ENCODE measurements around the gene HOTAIR.

Gene HOTAIR

DNA sequence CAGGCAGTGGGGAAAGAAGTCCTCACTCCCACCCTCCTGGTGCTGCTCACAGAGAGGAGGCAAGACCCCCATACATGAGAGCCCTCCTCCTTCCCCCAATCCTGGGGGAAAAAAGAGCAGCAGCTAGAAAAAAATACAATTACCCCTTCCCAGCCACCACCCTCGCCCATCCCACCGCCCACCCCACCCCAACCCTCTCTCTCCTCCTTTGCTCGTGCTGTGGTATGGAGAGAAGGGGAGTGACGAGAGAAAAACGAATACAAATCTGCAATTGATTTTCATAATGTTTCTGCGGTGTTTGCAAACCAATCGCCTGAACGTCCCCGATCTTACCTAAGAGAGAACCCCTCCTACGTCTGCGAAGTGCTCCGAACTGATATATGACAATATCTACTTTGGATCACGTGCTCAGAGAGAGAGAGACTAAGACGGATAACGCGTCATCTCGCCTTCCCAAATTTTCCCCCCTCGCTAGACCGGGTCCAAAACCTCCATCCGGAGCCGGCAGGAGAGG lies 2.0 kb downstream of the HOTAIR start, which contains the start of gene HOXC11:
TSS of gene HOXC11 (plus strand) at position 405 of the 514 bp plus-strand sequence. CDS start 116 bp downstream, outside the sequence.
- H3K18ac ChIP-seq (ENCODE audit: low read depth in 1 of 2, low read length in 2 of 2): peak within 1 kb of the TSS in 1 of 2 experiments; percentile 21
- H3K4me2 ChIP-seq (ENCODE audit: low read length, poor library complexity, severe bottlenecking): peak within 1 kb of the TSS; percentile 52
- H3K27ac ChIP-seq (ENCODE audit: low read length, poor library complexity, severe bottlenecking): no peak within 1 kb of the TSS
- DNase-seq: no peak
- H2BK5ac ChIP-seq (ENCODE audit: low read depth, low read length, poor library complexity, severe bottlenecking): no peak within 1 kb of the TSS
- H2AFZ ChIP-seq (ENCODE audit: low read depth, low read length): no peak within 1 kb of the TSS
- WGBS: 13% methylated on average over 16 of the region's 21 CpGs
- peaks cover 80 to 94% of the 10 kb centered on the region in 2 experiments for H3K27me3 ChIP-seq (ENCODE audit: control insufficient read depth in 1 of 2, insufficient read depth in 1 of 2, low read length in 2 of 2)
- no peaks in the 10 kb centered on the region for H3K79me1 ChIP-seq (replicated peaks; ENCODE audit: low read length, poor library complexity, severe bottlenecking)
- peak within 1 kb of the TSS; percentile 32 to 83 for H3K4me3 ChIP-seq (ENCODE audit: insufficient read depth in 1 of 2, low read depth in 1 of 2, low read length in 2 of 2)
- no peak within 1 kb of the TSS for H4K8ac ChIP-seq (ENCODE audit: low read length)
- H2BK15ac ChIP-seq (ENCODE audit: low read depth, poor library complexity, severe bottlenecking): peak within 1 kb of the TSS; percentile 69
- H3K36me3 ChIP-seq (ENCODE audit: control insufficient read depth in 1 of 2, insufficient read depth in 2 of 2, low read depth in 1 of 2, low read length in 2 of 2): no peaks in the 10 kb centered on the region
- H4K91ac ChIP-seq (ENCODE audit: low read length): no peak within 1 kb of the TSS
- no peak within 1 kb of the TSS for H3K23ac ChIP-seq (ENCODE audit: low read length in 2 of 2)
- no peaks in the 10 kb centered on the region for H3K9me3 ChIP-seq (ENCODE audit: control insufficient read depth, low read length)
- H3K9ac ChIP-seq (ENCODE audit: low read length): peak within 1 kb of the TSS; percentile 84
- H2BK120ac ChIP-seq (ENCODE audit: low read depth, low read length): peak within 1 kb of the TSS; percentile 49
- no peak within 1 kb of the TSS for H2BK12ac ChIP-seq (ENCODE audit: low read length in 2 of 2)
- H3K4ac ChIP-seq (ENCODE audit: low read depth in 1 of 2, low read length in 2 of 2): no peak within 1 kb of the TSS
- H3K14ac ChIP-seq (ENCODE audit: low read length in 2 of 2): no peak within 1 kb of the TSS
- H2AK5ac ChIP-seq (ENCODE audit: low read length, severe bottlenecking): no peak within 1 kb of the TSS
- H3K4me1 ChIP-seq (ENCODE audit: control insufficient read depth, insufficient read depth, low read depth, low read length): peaks cover 21% of the 10 kb centered on the region

DNA sequence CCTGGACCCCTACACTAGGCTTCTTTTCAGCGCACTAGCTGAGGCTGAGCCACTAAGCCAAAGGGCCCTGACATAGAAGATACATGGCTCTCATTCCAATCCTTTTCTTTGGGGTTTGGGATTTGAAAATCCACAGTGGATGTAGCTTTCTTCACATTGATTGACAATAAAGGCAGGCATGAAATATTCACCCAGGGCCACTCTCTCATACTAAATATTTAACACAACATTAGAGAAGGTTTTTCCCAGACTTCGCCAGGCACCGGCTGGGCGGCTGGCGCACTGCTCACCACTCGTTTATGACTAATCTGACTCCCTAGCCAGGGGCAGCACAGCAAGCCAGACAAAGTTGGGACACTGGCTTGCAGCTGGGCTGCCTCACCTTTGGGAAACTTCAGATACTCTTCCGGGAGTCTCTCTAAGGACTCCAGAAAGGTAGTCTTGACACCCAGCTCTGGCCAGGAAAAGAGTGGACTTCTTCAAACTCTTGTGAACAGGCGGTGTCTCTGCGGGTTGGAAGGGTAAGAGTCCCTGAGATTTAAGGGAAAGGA lies 2.5 kb downstream of the HOTAIR start:
- WGBS: 54% methylated on average over 9 of the region's 9 CpGs
- H2BK120ac ChIP-seq (ENCODE audit: low read depth, low read length): no peak overlapping the region
- H3K36me3 ChIP-seq (ENCODE audit: control insufficient read depth in 1 of 2, insufficient read depth in 2 of 2, low read depth in 1 of 2, low read length in 2 of 2): no peaks in the 10 kb centered on the region
- no peaks in the 10 kb centered on the region for H3K79me1 ChIP-seq (replicated peaks; ENCODE audit: low read length, poor library complexity, severe bottlenecking)
- peak overlapping the region; percentile 69 for H2BK15ac ChIP-seq (ENCODE audit: low read depth, poor library complexity, severe bottlenecking)
- peak overlapping the region; percentile 84 for H3K9ac ChIP-seq (ENCODE audit: low read length)
- no peak overlapping the region for H3K18ac ChIP-seq (ENCODE audit: low read depth in 1 of 2, low read length in 2 of 2)
- H4K8ac ChIP-seq (ENCODE audit: low read length): no peak overlapping the region
- no peak overlapping the region for H2BK12ac ChIP-seq (ENCODE audit: low read length in 2 of 2)
- no peak overlapping the region for H2AFZ ChIP-seq (ENCODE audit: low read depth, low read length)
- H3K4me3 ChIP-seq (ENCODE audit: insufficient read depth in 1 of 2, low read depth in 1 of 2, low read length in 2 of 2): peak overlapping the region in 1 of 2 experiments; percentile 83
- H3K4me2 ChIP-seq (ENCODE audit: low read length, poor library complexity, severe bottlenecking): no peak overlapping the region
- no peak overlapping the region for H2BK5ac ChIP-seq (ENCODE audit: low read depth, low read length, poor library complexity, severe bottlenecking)
- no peak overlapping the region for H3K23ac ChIP-seq (ENCODE audit: low read length in 2 of 2)
- H3K27me3 ChIP-seq (ENCODE audit: control insufficient read depth in 1 of 2, insufficient read depth in 1 of 2, low read length in 2 of 2): peaks cover 80 to 94% of the 10 kb centered on the region in 2 experiments
- H2AK5ac ChIP-seq (ENCODE audit: low read length, severe bottlenecking): no peak overlapping the region
- H3K4ac ChIP-seq (ENCODE audit: low read depth in 1 of 2, low read length in 2 of 2): no peak overlapping the region
- H3K9me3 ChIP-seq (ENCODE audit: control insufficient read depth, low read length): no peaks in the 10 kb centered on the region
- H3K27ac ChIP-seq (ENCODE audit: low read length, poor library complexity, severe bottlenecking): no peak overlapping the region
- no peak for DNase-seq
- no peak overlapping the region for H3K14ac ChIP-seq (ENCODE audit: low read length in 2 of 2)
- H4K91ac ChIP-seq (ENCODE audit: low read length): no peak overlapping the region
- H3K4me1 ChIP-seq (ENCODE audit: control insufficient read depth, insufficient read depth, low read depth, low read length): peaks cover 21% of the 10 kb centered on the region

DNA sequence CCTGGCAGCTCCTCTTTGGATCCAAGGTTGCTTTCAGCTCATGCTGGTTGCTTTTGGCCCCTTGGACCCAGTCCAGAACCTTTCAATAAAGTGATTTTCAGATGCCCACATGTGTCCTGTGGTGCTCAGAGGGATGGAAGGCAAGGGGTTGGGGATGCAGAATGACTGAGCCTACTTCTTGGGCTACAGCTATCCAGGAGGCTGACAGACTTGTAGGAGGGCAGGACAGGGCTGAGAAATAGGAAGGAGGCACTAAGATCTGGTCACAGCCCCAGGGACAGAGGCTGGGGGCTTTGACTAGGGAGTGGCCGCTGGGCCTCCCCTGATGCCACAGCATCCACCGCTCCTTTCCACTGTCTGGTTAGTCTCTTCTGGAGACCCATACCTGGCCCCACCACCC lies 3.1 kb downstream of the HOTAIR start:
- Histone ChIP-seq H3K23ac (ENCODE audit: low read length in 2 of 2) (no peak overlapping the region), H3K4me3 (ENCODE audit: insufficient read depth in 1 of 2, low read depth in 1 of 2, low read length in 2 of 2) (no peak overlapping the region), H3K27me3 (ENCODE audit: control insufficient read depth in 1 of 2, insufficient read depth in 1 of 2, low read length in 2 of 2) (peaks cover 82 to 94% of the 10 kb centered on the region in 2 experiments), H2BK5ac (ENCODE audit: low read depth, low read length, poor library complexity, severe bottlenecking) (no peak overlapping the region), H3K18ac (ENCODE audit: low read depth in 1 of 2, low read length in 2 of 2) (no peak overlapping the region), H3K79me1 (replicated peaks; ENCODE audit: low read length, poor library complexity, severe bottlenecking) (no peaks in the 10 kb centered on the region), H2AK5ac (ENCODE audit: low read length, severe bottlenecking) (no peak overlapping the region), H2BK15ac (ENCODE audit: low read depth, poor library complexity, severe bottlenecking) (no peak overlapping the region), H4K91ac (ENCODE audit: low read length) (no peak overlapping the region), H4K8ac (ENCODE audit: low read length) (no peak overlapping the region), H3K4ac (ENCODE audit: low read depth in 1 of 2, low read length in 2 of 2) (no peak overlapping the region), H3K27ac (ENCODE audit: low read length, poor library complexity, severe bottlenecking) (no peak overlapping the region), H3K4me1 (ENCODE audit: control insufficient read depth, insufficient read depth, low read depth, low read length) (peaks cover 22% of the 10 kb centered on the region), H3K14ac (ENCODE audit: low read length in 2 of 2) (no peak overlapping the region), H3K9ac (ENCODE audit: low read length) (no peak overlapping the region), H3K4me2 (ENCODE audit: low read length, poor library complexity, severe bottlenecking) (no peak overlapping the region), H3K9me3 (ENCODE audit: control insufficient read depth, low read length) (no peaks in the 10 kb centered on the region), H2AFZ (ENCODE audit: low read depth, low read length) (no peak overlapping the region), H2BK120ac (ENCODE audit: low read depth, low read length) (no peak overlapping the region), H2BK12ac (ENCODE audit: low read length in 2 of 2) (no peak overlapping the region), H3K36me3 (ENCODE audit: control insufficient read depth in 1 of 2, insufficient read depth in 2 of 2, low read depth in 1 of 2, low read length in 2 of 2) (no peaks in the 10 kb centered on the region)
- no peak for DNase-seq
- WGBS: 38% methylated on average over 2 of the region's 2 CpGs

- H4K91ac ChIP-seq (ENCODE audit: low read length): no peak overlapping the region
- H2BK15ac ChIP-seq (ENCODE audit: low read depth, poor library complexity, severe bottlenecking): no peak overlapping the region
- H3K79me1 ChIP-seq (replicated peaks; ENCODE audit: low read length, poor library complexity, severe bottlenecking): no peaks in the 10 kb centered on the region
- no peak overlapping the region for H3K9ac ChIP-seq (ENCODE audit: low read length)
- H3K4me3 ChIP-seq (ENCODE audit: insufficient read depth in 1 of 2, low read depth in 1 of 2, low read length in 2 of 2): no peak overlapping the region
- no peak overlapping the region for H2BK120ac ChIP-seq (ENCODE audit: low read depth, low read length)
- H3K9me3 ChIP-seq (ENCODE audit: control insufficient read depth, low read length): no peaks in the 10 kb centered on the region
- peaks cover 24% of the 10 kb centered on the region for H3K4me1 ChIP-seq (ENCODE audit: control insufficient read depth, insufficient read depth, low read depth, low read length)
- no peak overlapping the region for H2BK12ac ChIP-seq (ENCODE audit: low read length in 2 of 2)
- H3K4ac ChIP-seq (ENCODE audit: low read depth in 1 of 2, low read length in 2 of 2): no peak overlapping the region
- no peak overlapping the region for H2AK5ac ChIP-seq (ENCODE audit: low read length, severe bottlenecking)
- H3K27ac ChIP-seq (ENCODE audit: low read length, poor library complexity, severe bottlenecking): no peak overlapping the region
- no peak overlapping the region for H2BK5ac ChIP-seq (ENCODE audit: low read depth, low read length, poor library complexity, severe bottlenecking)
- no peaks in the 10 kb centered on the region for H3K36me3 ChIP-seq (ENCODE audit: control insufficient read depth in 1 of 2, insufficient read depth in 2 of 2, low read depth in 1 of 2, low read length in 2 of 2)
- 74% methylated on average over 2 of the region's 3 CpGs for WGBS
- peaks cover 82 to 94% of the 10 kb centered on the region in 2 experiments for H3K27me3 ChIP-seq (ENCODE audit: control insufficient read depth in 1 of 2, insufficient read depth in 1 of 2, low read length in 2 of 2)
- H3K14ac ChIP-seq (ENCODE audit: low read length in 2 of 2): no peak overlapping the region
- no peak overlapping the region for H3K23ac ChIP-seq (ENCODE audit: low read length in 2 of 2)
- no peak overlapping the region for H4K8ac ChIP-seq (ENCODE audit: low read length)
- H3K18ac ChIP-seq (ENCODE audit: low read depth in 1 of 2, low read length in 2 of 2): no peak overlapping the region
- no peak for DNase-seq
- no peak overlapping the region for H2AFZ ChIP-seq (ENCODE audit: low read depth, low read length)
- H3K4me2 ChIP-seq (ENCODE audit: low read length, poor library complexity, severe bottlenecking): no peak overlapping the region
Measured at GRCh38 chr12:53971129-53971528, 3.6 kb downstream of the HOTAIR start.

Measured in mesenchymal stem cell (in vitro differentiated cells and primary cell).